ENCODE results near the gene PSME1.

The PSME1 gene

DNA sequence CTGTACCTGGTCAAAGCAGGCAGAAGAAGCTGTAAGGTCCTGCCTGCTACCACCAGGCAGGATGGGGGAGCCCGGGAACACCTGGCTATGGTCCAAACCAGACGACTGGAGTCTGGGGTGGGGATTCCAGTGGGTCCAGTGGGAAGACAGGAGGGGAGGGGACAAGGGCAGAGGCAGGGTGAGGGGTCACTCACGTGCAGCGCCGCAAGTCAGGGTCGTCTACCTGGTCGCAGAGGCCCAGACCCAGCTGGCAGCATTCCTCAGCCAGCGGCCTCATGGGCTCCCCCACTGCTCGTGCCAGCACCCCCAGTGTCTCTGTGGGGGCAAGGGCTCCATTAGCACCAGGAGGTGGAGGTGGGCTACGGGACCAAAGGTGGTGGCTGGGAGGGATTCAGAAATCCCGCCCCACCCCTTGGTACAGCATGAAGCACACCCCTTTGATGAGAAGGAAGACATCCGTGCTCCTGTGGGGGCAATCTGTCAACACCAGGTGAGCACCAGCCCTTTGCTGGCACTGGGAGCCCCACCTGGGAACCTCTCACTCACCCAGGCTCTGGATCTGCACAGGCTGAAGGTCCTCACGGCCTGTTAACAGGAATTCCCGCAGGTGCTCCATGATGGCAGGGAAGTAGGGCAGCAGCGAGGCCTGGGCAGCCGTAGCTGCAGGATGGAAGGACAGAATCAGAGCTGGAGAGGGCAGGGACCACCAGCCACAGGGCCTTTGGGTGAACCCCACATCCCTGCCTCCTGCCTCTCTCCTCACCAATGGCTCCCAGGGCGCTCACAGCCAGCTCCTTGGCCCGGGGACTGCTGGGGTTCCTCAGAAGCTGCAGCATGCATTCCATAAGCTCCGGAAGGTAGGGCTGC lies 48.3 kb downstream of the PSME1 start:
- TF ChIP-seq ZFX (IDR thresholded peaks at IDR 0.05): no peak
- TF ChIP-seq, protein P1, sequence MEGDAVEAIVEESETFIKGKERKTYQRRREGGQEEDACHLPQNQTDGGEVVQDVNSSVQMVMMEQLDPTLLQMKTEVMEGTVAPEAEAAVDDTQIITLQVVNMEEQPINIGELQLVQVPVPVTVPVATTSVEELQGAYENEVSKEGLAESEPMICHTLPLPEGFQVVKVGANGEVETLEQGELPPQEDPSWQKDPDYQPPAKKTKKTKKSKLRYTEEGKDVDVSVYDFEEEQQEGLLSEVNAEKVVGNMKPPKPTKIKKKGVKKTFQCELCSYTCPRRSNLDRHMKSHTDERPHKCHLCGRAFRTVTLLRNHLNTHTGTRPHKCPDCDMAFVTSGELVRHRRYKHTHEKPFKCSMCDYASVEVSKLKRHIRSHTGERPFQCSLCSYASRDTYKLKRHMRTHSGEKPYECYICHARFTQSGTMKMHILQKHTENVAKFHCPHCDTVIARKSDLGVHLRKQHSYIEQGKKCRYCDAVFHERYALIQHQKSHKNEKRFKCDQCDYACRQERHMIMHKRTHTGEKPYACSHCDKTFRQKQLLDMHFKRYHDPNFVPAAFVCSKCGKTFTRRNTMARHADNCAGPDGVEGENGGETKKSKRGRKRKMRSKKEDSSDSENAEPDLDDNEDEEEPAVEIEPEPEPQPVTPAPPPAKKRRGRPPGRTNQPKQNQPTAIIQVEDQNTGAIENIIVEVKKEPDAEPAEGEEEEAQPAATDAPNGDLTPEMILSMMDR (conservative IDR thresholded peaks at IDR 0.05): no peak
- H3K27ac ChIP-seq: no peak overlapping the region

DNA sequence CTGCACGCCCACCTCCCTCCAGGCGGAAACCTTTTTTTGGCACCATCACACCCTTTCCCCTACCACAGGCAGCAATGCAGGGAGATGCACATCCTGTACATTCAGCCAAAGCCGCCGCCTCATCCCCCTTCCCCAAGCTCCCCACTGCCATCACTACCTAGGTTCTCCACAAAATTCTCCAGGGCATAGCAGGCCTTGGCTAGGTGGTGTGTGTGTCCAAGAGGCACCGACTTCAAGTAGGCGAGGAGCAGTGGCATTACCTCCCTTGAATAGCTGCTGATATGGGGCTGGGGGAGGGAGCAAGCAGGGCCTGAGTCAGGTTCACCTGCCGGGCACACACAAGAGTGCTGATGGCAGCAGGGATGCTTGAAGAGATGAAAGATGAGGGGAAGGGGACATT lies 49.0 kb downstream of the PSME1 start:
- no peak overlapping the region for H3K27ac ChIP-seq
- TF ChIP-seq, protein P1 (conservative IDR thresholded peaks at IDR 0.05): no peak
- TF ChIP-seq ZFX (IDR thresholded peaks at IDR 0.05): no peak

DNA sequence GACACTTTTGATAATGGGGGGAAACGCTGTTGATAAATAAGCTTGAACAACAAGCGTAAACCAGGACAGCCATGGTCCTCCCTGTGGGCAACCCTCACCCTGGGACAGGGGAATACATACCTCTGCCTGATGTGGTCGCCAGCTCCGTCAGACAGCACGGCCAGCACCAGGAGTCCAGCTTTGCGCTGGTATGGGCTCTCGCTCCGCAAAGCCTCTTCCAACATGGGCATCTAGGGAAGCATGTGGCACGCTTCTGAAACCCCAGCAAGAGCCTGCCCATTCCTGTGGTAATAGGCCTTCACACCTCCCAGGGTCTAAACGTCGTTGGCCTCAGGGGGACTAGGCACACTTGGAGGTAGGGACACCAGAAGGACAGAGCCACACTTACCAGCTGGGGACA lies 49.7 kb downstream of the PSME1 start:
- H3K27ac ChIP-seq: no peak overlapping the region
- TF ChIP-seq, protein P1 (conservative IDR thresholded peaks at IDR 0.05): no peak
- no peak for TF ChIP-seq ZFX (IDR thresholded peaks at IDR 0.05)

DNA sequence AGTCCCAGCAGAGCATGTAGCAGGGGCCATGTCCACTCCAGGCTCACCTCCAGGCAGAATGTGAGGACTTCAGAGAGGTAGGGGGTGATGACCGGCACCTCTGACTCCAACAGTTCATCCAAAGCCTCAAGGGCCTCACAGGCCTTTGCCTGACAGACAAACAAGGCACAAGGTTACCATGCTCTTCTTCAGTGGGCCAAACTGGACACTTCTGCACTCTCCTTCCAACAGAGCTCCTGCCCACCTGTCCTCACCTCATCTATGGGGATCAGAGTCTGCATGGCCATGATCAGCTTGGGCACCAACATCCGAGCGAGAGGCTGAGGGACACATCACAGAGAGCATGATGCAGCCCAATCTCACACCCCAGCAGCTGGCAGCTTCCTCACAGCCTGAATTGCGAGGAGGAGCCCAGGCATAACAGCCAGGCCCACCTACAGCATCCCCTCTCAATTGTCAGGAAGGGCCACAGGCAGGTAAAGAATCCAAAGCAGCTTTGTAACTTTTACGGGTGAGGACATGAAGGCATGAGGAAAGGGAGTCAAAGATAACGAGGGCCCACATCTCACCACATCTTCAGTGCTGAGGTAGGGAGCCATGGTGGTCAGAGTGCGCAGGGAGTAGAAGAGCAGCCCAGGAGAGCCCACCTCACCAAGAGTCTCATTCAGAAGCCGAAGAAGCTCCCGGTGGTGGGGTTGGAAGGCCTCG lies 51.0 kb downstream of the PSME1 start:
- H3K27ac ChIP-seq: no peak overlapping the region
- TF ChIP-seq ZFX (IDR thresholded peaks at IDR 0.05): no peak
- TF ChIP-seq, protein P1 (conservative IDR thresholded peaks at IDR 0.05): no peak

DNA sequence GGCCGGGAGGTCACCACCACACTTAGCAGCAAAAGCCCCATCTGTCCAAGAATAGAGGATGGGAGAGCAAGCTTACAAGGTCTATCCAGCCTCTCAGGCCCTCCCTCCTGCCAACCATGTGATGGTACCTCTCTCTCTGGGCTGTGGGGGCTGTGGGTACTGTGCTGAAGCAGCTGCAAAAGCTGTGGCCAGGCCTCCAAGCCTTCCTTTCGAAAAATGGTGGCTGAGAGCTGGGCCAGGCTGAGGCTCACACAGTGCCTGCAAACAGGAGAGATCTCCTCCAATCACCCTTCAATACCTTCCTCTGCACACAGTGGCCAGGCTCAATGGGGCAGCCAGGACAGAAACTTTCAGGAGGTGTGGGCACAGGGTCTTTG lies 51.5 kb downstream of the PSME1 start:
- peak overlapping the region; percentile 87; the same call in 1 of the 2 replicates for H3K27ac ChIP-seq
- no peak for TF ChIP-seq ZFX (IDR thresholded peaks at IDR 0.05)
- TF ChIP-seq, protein P1 (conservative IDR thresholded peaks at IDR 0.05): no peak

Measured in C4-2B (cell line).